ENCODE measurements around the gene ANHX. TPM values are rescaled to one million over a fixed set of nuclear protein-coding genes. Genes with fewer than 3 reads are reported as not detected.
"Not testable (repeated sequence)": the region's sequence is repeated elsewhere in the genome, so short reads cannot be mapped to it uniquely, and the experiment has no call there.

Gene ANHX
- total RNA-seq (ENCODE audit: unreplicated experiment) = not detected
- long read RNA-seq = 0 reads

DNA sequence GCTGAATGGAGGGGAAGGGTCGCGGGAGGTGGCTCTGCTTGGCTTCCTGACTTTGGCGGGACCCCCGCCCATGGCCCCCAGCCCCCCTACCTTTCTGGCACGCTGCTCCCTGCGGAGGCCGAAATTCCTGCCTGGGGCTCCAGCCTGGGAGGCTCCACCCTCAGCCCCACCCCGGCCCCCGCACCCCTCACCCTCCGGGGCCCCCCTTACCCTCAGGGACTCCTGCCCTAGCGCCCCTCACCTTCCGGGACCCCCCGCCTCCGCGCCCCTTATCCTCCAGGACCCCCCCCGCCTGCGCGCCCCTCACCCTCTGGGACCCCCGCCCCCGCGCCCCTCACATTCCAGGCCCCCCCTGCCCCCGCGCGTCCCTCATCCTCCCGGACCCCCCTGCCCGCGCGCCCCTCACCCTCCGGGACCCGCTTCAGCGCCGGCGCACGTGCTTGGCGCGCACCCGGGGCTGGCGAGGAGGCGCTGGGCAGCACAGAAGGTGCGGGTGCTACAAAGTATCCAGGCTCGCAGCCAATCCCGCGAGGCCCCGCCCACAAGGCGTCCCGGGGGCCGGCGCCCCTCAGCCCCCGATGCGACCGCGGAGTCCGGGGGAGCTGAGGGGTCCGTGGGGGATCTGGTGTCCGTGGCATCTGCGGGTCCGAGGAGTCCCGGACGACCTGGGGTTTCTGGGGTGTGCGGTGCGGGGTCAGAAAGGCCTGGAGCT, at the start of gene ANHX:
Gene ANHX, minus strand, starts transcription at position 477 of the 712 bp plus-strand sequence. CDS start 1,521 bp downstream, outside the sequence.
- no peak within 1 kb of the TSS for H3K4me3 Mint-ChIP-seq (ENCODE audit: unreplicated experiment)
- H3K9me3 Mint-ChIP-seq (ENCODE audit: unreplicated experiment) = peaks cover 57% of the 10 kb centered on the region
- no peak for TF ChIP-seq CTCF (IDR thresholded peaks at IDR 0.05; ENCODE audit: unreplicated experiment)
- H3K27ac Mint-ChIP-seq (ENCODE audit: unreplicated experiment) = peak within 1 kb of the TSS; percentile 36
- DNase-seq (ENCODE audit: low spot score) = no peak
- H3K4me1 Mint-ChIP-seq (ENCODE audit: unreplicated experiment) = no peaks in the 10 kb centered on the region
- H3K36me3 Mint-ChIP-seq (ENCODE audit: low read depth, unreplicated experiment) = peaks cover 32% of the 10 kb centered on the region
- H3K27me3 Mint-ChIP-seq (ENCODE audit: unreplicated experiment) = peaks cover 15% of the 10 kb centered on the region

DNA sequence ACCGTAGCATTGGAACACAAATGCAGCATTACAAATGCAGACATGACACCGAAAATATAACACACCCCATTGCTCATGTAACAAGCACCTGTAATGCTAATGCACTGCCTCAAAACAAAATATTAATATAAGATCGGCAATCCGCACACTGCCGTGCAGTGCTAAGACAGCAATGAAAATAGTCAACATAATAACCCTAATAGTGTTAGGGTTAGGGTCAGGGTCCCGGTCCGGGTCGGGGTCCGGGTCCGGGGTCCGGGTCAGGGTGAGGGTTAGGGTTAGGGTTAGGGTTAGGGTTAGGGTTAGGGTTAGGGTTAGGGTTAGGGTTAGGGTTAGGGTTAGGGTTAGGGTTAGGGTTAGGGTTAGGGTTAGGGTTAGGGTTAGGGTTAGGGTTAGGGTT, 29.0 kb upstream of the ANHX start:
- H3K9me3 Mint-ChIP-seq (ENCODE audit: unreplicated experiment); DNase-seq (ENCODE audit: low spot score); H3K4me3 Mint-ChIP-seq (ENCODE audit: unreplicated experiment); H3K4me1 Mint-ChIP-seq (ENCODE audit: unreplicated experiment); H3K36me3 Mint-ChIP-seq (ENCODE audit: low read depth, unreplicated experiment); H3K27ac Mint-ChIP-seq (ENCODE audit: unreplicated experiment); H3K27me3 Mint-ChIP-seq (ENCODE audit: unreplicated experiment): not testable (repeated sequence)

DNA sequence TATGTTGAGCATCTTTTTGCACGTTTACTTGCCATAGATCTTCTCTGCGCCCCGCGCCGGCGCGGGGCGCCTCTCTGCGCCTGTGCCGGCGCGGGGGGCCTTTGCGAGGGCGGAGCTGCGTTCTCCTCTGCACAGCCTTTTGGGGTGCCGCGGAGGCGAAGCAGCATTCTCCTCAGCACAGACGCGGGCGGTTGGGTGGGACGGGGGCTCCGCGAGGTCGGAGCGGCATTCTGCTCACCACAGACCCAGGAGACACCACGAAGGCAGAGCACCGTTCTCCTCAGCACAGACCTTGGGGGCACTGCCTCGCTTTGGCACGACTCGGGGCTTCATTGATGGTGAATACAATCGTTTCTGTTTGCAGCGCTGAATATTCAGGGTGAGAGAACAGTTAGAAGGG, 28.5 kb upstream of the ANHX start:
- no peak for DNase-seq (ENCODE audit: low spot score)
- no peaks in the 10 kb centered on the region for H3K27me3 Mint-ChIP-seq (ENCODE audit: unreplicated experiment)
- H3K4me3 Mint-ChIP-seq (ENCODE audit: unreplicated experiment) = no peak overlapping the region
- H3K9me3 Mint-ChIP-seq (ENCODE audit: unreplicated experiment) = no peaks in the 10 kb centered on the region
- no peak overlapping the region for H3K27ac Mint-ChIP-seq (ENCODE audit: unreplicated experiment)
- TF ChIP-seq CTCF (IDR thresholded peaks at IDR 0.05; ENCODE audit: unreplicated experiment) = no peak
- H3K4me1 Mint-ChIP-seq (ENCODE audit: unreplicated experiment) = no peaks in the 10 kb centered on the region
- no peaks in the 10 kb centered on the region for H3K36me3 Mint-ChIP-seq (ENCODE audit: low read depth, unreplicated experiment)

- peaks cover 17% of the 10 kb centered on the region for H3K9me3 Mint-ChIP-seq (ENCODE audit: unreplicated experiment)
- peaks cover 2% of the 10 kb centered on the region for H3K27me3 Mint-ChIP-seq (ENCODE audit: unreplicated experiment)
- TF ChIP-seq CTCF (IDR thresholded peaks at IDR 0.05; ENCODE audit: unreplicated experiment) = no peak
- no peaks in the 10 kb centered on the region for H3K36me3 Mint-ChIP-seq (ENCODE audit: low read depth, unreplicated experiment)
- DNase-seq (ENCODE audit: low spot score) = no peak
- no peak overlapping the region for H3K4me3 Mint-ChIP-seq (ENCODE audit: unreplicated experiment)
- no peak overlapping the region for H3K27ac Mint-ChIP-seq (ENCODE audit: unreplicated experiment)
- H3K4me1 Mint-ChIP-seq (ENCODE audit: unreplicated experiment) = no peaks in the 10 kb centered on the region
These were observed 20.6 kb upstream of the ANHX start for GRCh38 chr12:133256321-133256720.

DNA sequence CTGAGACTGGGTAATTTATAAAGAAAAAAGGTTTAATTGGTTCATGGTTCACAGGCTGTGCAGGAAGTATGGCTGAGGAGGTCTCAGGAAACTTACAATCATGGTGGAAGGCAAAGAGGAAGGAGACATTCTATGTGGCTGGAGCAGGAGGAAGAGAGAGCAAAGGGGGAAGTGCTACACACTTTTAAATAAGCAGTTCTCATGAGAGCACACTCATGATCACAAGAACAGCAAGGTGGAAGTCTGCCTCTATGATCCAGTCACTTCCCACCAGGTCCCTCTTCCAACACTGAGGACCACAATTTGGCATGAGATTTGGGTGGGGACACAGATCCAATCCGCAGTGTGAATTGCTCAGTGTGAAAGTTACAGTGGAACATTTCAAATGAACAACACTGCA, 20.2 kb upstream of the ANHX start:
- not testable (repeated sequence) for H3K27me3 Mint-ChIP-seq (ENCODE audit: unreplicated experiment); H3K4me3 Mint-ChIP-seq (ENCODE audit: unreplicated experiment); H3K27ac Mint-ChIP-seq (ENCODE audit: unreplicated experiment); H3K4me1 Mint-ChIP-seq (ENCODE audit: unreplicated experiment); DNase-seq (ENCODE audit: low spot score); H3K36me3 Mint-ChIP-seq (ENCODE audit: low read depth, unreplicated experiment)
- peaks cover 19% of the 10 kb centered on the region for H3K9me3 Mint-ChIP-seq (ENCODE audit: unreplicated experiment)

GRCh38 chr12:133251732-133252131, 16.1 kb upstream of the ANHX start:
- Mint-ChIP-seq H3K27ac (ENCODE audit: unreplicated experiment) (no peak overlapping the region), H3K27me3 (ENCODE audit: unreplicated experiment) (peaks cover 2% of the 10 kb centered on the region), H3K9me3 (ENCODE audit: unreplicated experiment) (peaks cover 19% of the 10 kb centered on the region), H3K36me3 (ENCODE audit: low read depth, unreplicated experiment) (no peaks in the 10 kb centered on the region), H3K4me1 (ENCODE audit: unreplicated experiment) (no peaks in the 10 kb centered on the region), H3K4me3 (ENCODE audit: unreplicated experiment) (no peak overlapping the region)
- no peak for TF ChIP-seq CTCF (IDR thresholded peaks at IDR 0.05; ENCODE audit: unreplicated experiment)
- DNase-seq (ENCODE audit: low spot score) = no peak

All from endothelial cell (in vitro differentiated cells).